Spleen (tissue), 11 donors: ENCODE measurements around the gene CCDC71L. TPM values are rescaled to one million over a fixed set of nuclear protein-coding genes. Genes with fewer than 3 reads are reported as not detected.
"Not testable (repeated sequence)": the region's sequence is repeated elsewhere in the genome, so short reads cannot be mapped to it uniquely, and the experiment has no call there.

ENCODE experiments used
- DNase-seq: peaks from one replicate; pipeline ENCODE4 v3.0.0-alpha.2; 2020
- H3K27ac ChIP-seq, 8 donors: fragments of 200-600 bp; sonication (generic) in 7 of 8; 1 replicate in 4 of 8; 2 replicates in 4 of 8; pipeline versions ENCODE4 v1.5.0 to v1.8.0; 2016 to 2021; ENCODE audit warnings: inconsistent platforms in 4 of 8, mild to moderate bottlenecking in 4 of 8, moderate library complexity in 1 of 8
- H3K27me3 ChIP-seq, 7 donors: fragments of 200-600 bp; sonication (generic) in 6 of 7; replicated peaks in 1 of 7; 1 replicate in 4 of 7; 2 replicates in 3 of 7; pipeline versions ENCODE4 v1.5.0 to v1.8.0; 2016 to 2021; ENCODE audit warnings: inconsistent platforms in 3 of 7, mild to moderate bottlenecking in 1 of 7
- H3K36me3 ChIP-seq, 6 donors: fragments of 200-600 bp; sonication (generic) in 5 of 6; 1 replicate in 4 of 6; 2 replicates in 2 of 6; pipeline versions ENCODE4 v1.5.0 to v1.8.0; 2016 to 2021; ENCODE audit warnings: inconsistent platforms in 2 of 6
- H3K4me1 ChIP-seq, 6 donors: fragments of 200-600 bp; sonication (generic) in 5 of 6; 1 replicate in 3 of 6; 2 replicates in 3 of 6; pipeline versions ENCODE4 v1.5.0 to v1.8.0; 2016 to 2021; ENCODE audit warnings: inconsistent platforms in 3 of 6
- H3K4me3 ChIP-seq, 8 donors: fragments of 200-600 bp; sonication (generic) in 7 of 8; 1 replicate in 4 of 8; 2 replicates in 4 of 8; pipeline versions ENCODE4 v1.5.0 to v1.8.0; 2016 to 2021; ENCODE audit warnings: inconsistent platforms in 4 of 8, mild to moderate bottlenecking in 4 of 8, moderate library complexity in 2 of 8
- H3K9me3 ChIP-seq, 8 donors: fragments of 200-600 bp; sonication (generic) in 7 of 8; 1 replicate in 4 of 8; 2 replicates in 4 of 8; pipeline versions ENCODE4 v1.5.0 to v1.8.0; 2016 to 2021; ENCODE audit warnings: inconsistent platforms in 4 of 8
- CTCF ChIP-seq, 11 experiments: fragments of 200-600 bp in 7 of 11; fragments of 450-650 bp in 4 of 11; sonication (generic) in 4 of 11; IDR thresholded peaks in 8 of 11; conservative IDR thresholded peaks in 3 of 11; 1 replicate in 7 of 11; 2 replicates in 4 of 11; pipeline versions ENCODE4 v1.4.0 to v1.8.0; 2016 to 2021; ENCODE audit warnings: antibody characterized with exemption in 11 of 11, inconsistent platforms in 4 of 11, mild to moderate bottlenecking in 1 of 11
- POLR2A ChIP-seq, 3 donors: fragments of 450-650 bp; IDR thresholded peaks; one replicate each; pipeline ENCODE4 v1.5.1; 2017; ENCODE audit warnings: antibody characterized with exemption in 3 of 3, mild to moderate bottlenecking in 1 of 3
- POLR2AphosphoS5 ChIP-seq, 3 donors: sonication (generic); formaldehyde crosslinking; IDR thresholded peaks; one replicate each; pipeline ENCODE4 v1.5.1; 2017; ENCODE audit warnings: antibody characterized with exemption in 3 of 3
- whole genome bisulfite sequencing, 5 donors: extraction: QIAGEN DNeasy Blood & Tissue Kit in 3 of 5; methylation state at CpG; one replicate each; pipeline versions ENCODE4 v1.1.5 to v1.1.7; 2013 to 2018; 5-methylcytosine and 5-hydroxymethylcytosine counted together
- intact Hi-C: fragments of 100-400 bp; cut with DNase I; formaldehyde crosslinking; loops from one replicate; pipeline ENCODE4 v1.15.0; 2023; ENCODE audit warnings: low total_unique reads
- polyA plus RNA-seq, 3 donors: library from polyadenylated mRNA; stranded (reverse); fragments of 200-250 nt; gene quantifications; one replicate each; pipeline ENCODE4 v1.2.1, GENCODE V29; 2013
- total RNA-seq, 7 donors: library from RNA; depleted of rRNA in 3 of 7; stranded (reverse); fragments of >200 nt in 3 of 7; fragmentation: NEBNext Ultra II Directional in 4 of 7; extraction: Animal tissue kit (Norgen Biotek cat#: 25700) in 4 of 7; gene quantifications; one replicate each; pipeline versions ENCODE4 v1.1.0 to v1.2.1, GENCODE V29; 2016 to 2021
- donor health status: healthy with polysubstance abuse.
- donor health status: DM: no; HTN: no; CAD: no; lungs with moderate emphysema.
- donor health status: DM: no; HTN: no; CAD: no.
- donor health status: Bipolar disorder and iron deficiency.
- donor health status: healthy.
- donor health status: DM: no; HTN: no; CAD: no.
- donor health status: DM: yes; HTN: yes; CAD: no.

The CCDC71L gene
- total and polyA plus RNA-seq, 10 donors, result 22.7 to 70.9 (median 36.4) TPM

GRCh38 chr7:106679153-106679931 is 18.4 kb upstream of the CCDC71L start:
- Histone ChIP-seq H3K36me3 (no peaks in the 10 kb centered on the region), H3K4me1 (peaks cover 0 to 14% (median 7%) of the 10 kb centered on the region in 6 donors), H3K4me3 (no peak overlapping the region), H3K9me3 (no peaks in the 10 kb centered on the region), H3K27ac (peak overlapping the region in 1 of 8 donors; percentile 9), H3K27me3 (no peaks in the 10 kb centered on the region)
- TF ChIP-seq POLR2AphosphoS5 (IDR thresholded peaks at IDR 0.05), result no peak
- TF ChIP-seq CTCF (IDR thresholded peaks at IDR 0.05 in 8 of 11, conservative IDR thresholded peaks at IDR 0.05 in 3 of 11), result no peak
- TF ChIP-seq POLR2A (IDR thresholded peaks at IDR 0.05), result no peak
- DNase-seq, result no peak
- intact Hi-C loops, result no loop called here
- 43 to 60% (median 54%) methylated on average over 6 of the region's 6 CpGs for WGBS, 5 donors

DNA sequence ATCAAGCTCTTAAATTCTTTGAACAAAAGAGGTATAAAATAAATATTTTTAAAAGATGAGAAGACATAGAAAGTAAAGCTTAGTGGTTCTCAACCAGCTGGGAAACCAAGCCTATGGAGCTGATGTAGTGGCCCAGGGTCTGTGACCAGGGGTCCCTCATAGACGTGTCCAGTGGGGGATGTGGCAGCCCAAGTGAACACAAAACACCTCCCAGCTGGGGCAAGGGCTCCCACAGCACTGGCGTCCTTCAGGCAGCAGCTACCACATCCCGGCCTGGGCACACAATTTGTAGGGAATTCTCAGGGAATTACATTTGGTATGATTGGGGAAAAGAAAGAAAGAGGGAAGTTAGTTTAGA is 17.8 kb upstream of the CCDC71L start:
- Histone ChIP-seq H3K36me3 (no peaks in the 10 kb centered on the region), H3K4me3 (no peak overlapping the region), H3K9me3 (no peaks in the 10 kb centered on the region), H3K27ac (no peak overlapping the region), H3K27me3 (no peaks in the 10 kb centered on the region), H3K4me1 (peaks cover 0 to 14% (median 7%) of the 10 kb centered on the region in 6 donors)
- DNase-seq, result no peak
- WGBS, 5 donors, result 87 to 96% (median 92%) methylated on average over 3 of the region's 3 CpGs
- intact Hi-C loops, result no loop called here
- TF ChIP-seq POLR2A (IDR thresholded peaks at IDR 0.05) (no peak), CTCF (IDR thresholded peaks at IDR 0.05 in 8 of 11, conservative IDR thresholded peaks at IDR 0.05 in 3 of 11) (no peak), POLR2AphosphoS5 (IDR thresholded peaks at IDR 0.05) (no peak)

GRCh38 chr7:106676506-106676905 is 15.5 kb upstream of the CCDC71L start:
- H3K36me3 ChIP-seq, DNase-seq, H3K27me3 ChIP-seq, H3K27ac ChIP-seq, H3K4me3 ChIP-seq, intact Hi-C loops, H3K9me3 ChIP-seq: not testable (repeated sequence)
- 65 to 83% (median 72%) methylated on average over 2 of the region's 2 CpGs for WGBS, 5 donors
- H3K4me1 ChIP-seq, result peaks cover 0 to 14% (median 7%) of the 10 kb centered on the region in 6 donors

GRCh38 chr7:106673688-106674087 is 12.7 kb upstream of the CCDC71L start:
- H3K27ac ChIP-seq, intact Hi-C loops, H3K4me3 ChIP-seq, H3K4me1 ChIP-seq, H3K9me3 ChIP-seq, H3K36me3 ChIP-seq, DNase-seq, H3K27me3 ChIP-seq: not testable (repeated sequence)
- WGBS, 5 donors, result 72 to 88% (median 86%) methylated on average over 2 of the region's 2 CpGs

- intact Hi-C loops, H3K9me3 ChIP-seq, H3K27me3 ChIP-seq, H3K4me1 ChIP-seq, DNase-seq, H3K4me3 ChIP-seq, H3K27ac ChIP-seq, H3K36me3 ChIP-seq: not testable (repeated sequence)
- 84 to 95% (median 92%) methylated on average over 6 to 8 of the region's 8 CpGs for WGBS, 5 donors
Measured at GRCh38 chr7:106671930-106672329, 11.0 kb upstream of the CCDC71L start.
